ENCODE measurements around the gene RUNX2. TPM values are rescaled to one million over a fixed set of nuclear protein-coding genes. Genes with fewer than 3 reads are reported as not detected.

Gene RUNX2
- total and polyA plus RNA-seq, 2 experiments from 2014 or later = 1.0 to 2.1 TPM

- H3K9me2 ChIP-seq (replicated peaks; ENCODE audit: insufficient read depth) = no peaks in the 10 kb centered on the region
- H3K27ac ChIP-seq = peak overlapping the region; percentile 26
Measured at GRCh38 chr6:45504947-45505346, 176.8 kb downstream of the RUNX2 start.

DNA sequence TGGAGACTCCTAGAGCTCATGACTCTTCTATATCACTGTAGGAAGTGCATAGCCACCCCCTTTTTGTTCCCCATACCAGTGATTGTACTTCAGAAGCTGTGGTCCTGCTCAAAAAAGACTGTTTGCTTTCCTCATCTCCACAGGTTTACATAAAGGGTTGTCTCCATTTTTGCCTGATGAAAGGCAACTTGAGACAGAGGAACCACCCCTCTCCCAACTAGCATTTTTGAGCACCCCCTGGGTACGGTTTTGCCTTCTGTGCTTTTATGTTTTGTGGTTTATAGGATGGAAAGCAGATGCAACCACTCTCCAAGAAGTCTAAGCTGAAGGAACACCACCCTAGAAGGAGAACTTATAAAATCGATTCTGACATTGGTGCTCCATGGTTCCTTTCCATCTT, 177.3 kb downstream of the RUNX2 start:
- H3K9me3 ChIP-seq (ENCODE audit: low read depth) = no peaks in the 10 kb centered on the region
- DNase-seq (ENCODE audit: low spot score) = no peak
- no peaks in the 10 kb centered on the region for H3K9me2 ChIP-seq (replicated peaks; ENCODE audit: insufficient read depth)
- peak overlapping the region; percentile 6 for H3K4me2 ChIP-seq
- 68% methylated on average over 2 of the region's 2 CpGs for WGBS (ENCODE audit: low lambda C conversion rate, missing lambda C conversion rate)
- TF ChIP-seq EZH2phosphoT487 (IDR thresholded peaks at IDR 0.05; ENCODE audit: low read depth, severe bottlenecking, unreplicated experiment) (no peak), CTCF (IDR thresholded peaks at IDR 0.05; ENCODE audit: poor library complexity) (no peak), EZH2 (IDR thresholded peaks at IDR 0.05; ENCODE audit: borderline replicate concordance) (no peak)
- no peaks in the 10 kb centered on the region for H3K27me3 ChIP-seq
- H3K36me3 ChIP-seq (replicated peaks; ENCODE audit: insufficient read depth, low read depth) = no peaks in the 10 kb centered on the region
- no peaks in the 10 kb centered on the region for H4K20me1 ChIP-seq (ENCODE audit: insufficient read depth, poor library complexity, severe bottlenecking)
- peak overlapping the region; percentile 23 for H3K27ac ChIP-seq
- no peak overlapping the region for H3K4me3 ChIP-seq
- H3K79me2 ChIP-seq = no peaks in the 10 kb centered on the region
- H2AFZ ChIP-seq = no peak overlapping the region
- H3K4me1 ChIP-seq (ENCODE audit: insufficient read depth) = peaks cover 9% of the 10 kb centered on the region

More at GRCh38 chr6:45504947-45505346, 176.8 kb downstream of the RUNX2 start:
- Histone ChIP-seq H3K79me2 (no peaks in the 10 kb centered on the region), H3K36me3 (replicated peaks; ENCODE audit: insufficient read depth, low read depth) (no peaks in the 10 kb centered on the region), H3K9me3 (ENCODE audit: low read depth) (no peaks in the 10 kb centered on the region), H3K27me3 (no peaks in the 10 kb centered on the region), H3K4me1 (ENCODE audit: insufficient read depth) (peaks cover 9% of the 10 kb centered on the region), H4K20me1 (ENCODE audit: insufficient read depth, poor library complexity, severe bottlenecking) (no peaks in the 10 kb centered on the region), H2AFZ (no peak overlapping the region), H3K4me3 (no peak overlapping the region), H3K4me2 (peak overlapping the region; percentile 6)
- TF ChIP-seq EZH2 (IDR thresholded peaks at IDR 0.05; ENCODE audit: borderline replicate concordance) (no peak), CTCF (IDR thresholded peaks at IDR 0.05; ENCODE audit: poor library complexity) (no peak), EZH2phosphoT487 (IDR thresholded peaks at IDR 0.05; ENCODE audit: low read depth, severe bottlenecking, unreplicated experiment) (no peak)
- 14% methylated on average over 5 of the region's 5 CpGs for WGBS (ENCODE audit: low lambda C conversion rate, missing lambda C conversion rate)
- peak; percentile 43 for DNase-seq (ENCODE audit: low spot score)

DNA sequence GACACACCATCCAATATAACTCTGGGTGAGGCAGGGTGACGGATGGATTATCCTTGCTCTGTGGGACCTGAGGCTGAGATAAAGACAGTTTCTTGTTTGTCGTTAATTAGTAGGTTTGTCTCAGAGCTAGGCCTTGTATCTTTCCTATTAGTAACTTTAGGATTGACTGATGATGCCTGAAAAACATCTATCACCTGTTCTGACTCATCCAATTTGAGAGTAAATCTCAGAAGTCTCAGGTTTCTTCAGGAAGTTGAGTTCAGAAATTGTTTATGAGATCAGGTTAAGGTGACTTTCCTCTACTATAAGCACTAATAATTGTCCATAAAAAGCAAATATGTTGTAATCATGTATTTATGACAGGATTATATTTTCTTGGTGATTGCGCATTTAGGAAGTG, 179.1 kb downstream of the RUNX2 start:
- H3K9me3 ChIP-seq (ENCODE audit: low read depth) = no peaks in the 10 kb centered on the region
- TF ChIP-seq EZH2phosphoT487 (IDR thresholded peaks at IDR 0.05; ENCODE audit: low read depth, severe bottlenecking, unreplicated experiment) (no peak), EZH2 (IDR thresholded peaks at IDR 0.05; ENCODE audit: borderline replicate concordance) (no peak), CTCF (IDR thresholded peaks at IDR 0.05; ENCODE audit: poor library complexity) (no peak)
- 85% methylated on average over 3 of the region's 3 CpGs for WGBS (ENCODE audit: low lambda C conversion rate, missing lambda C conversion rate)
- no peak overlapping the region for H3K4me2 ChIP-seq
- H3K36me3 ChIP-seq (replicated peaks; ENCODE audit: insufficient read depth, low read depth) = no peaks in the 10 kb centered on the region
- no peaks in the 10 kb centered on the region for H4K20me1 ChIP-seq (ENCODE audit: insufficient read depth, poor library complexity, severe bottlenecking)
- no peak overlapping the region for H3K4me3 ChIP-seq
- H3K27ac ChIP-seq = no peak overlapping the region
- no peak overlapping the region for H2AFZ ChIP-seq
- H3K9me2 ChIP-seq (replicated peaks; ENCODE audit: insufficient read depth) = no peaks in the 10 kb centered on the region
- H3K4me1 ChIP-seq (ENCODE audit: insufficient read depth) = peaks cover 9% of the 10 kb centered on the region
- no peaks in the 10 kb centered on the region for H3K27me3 ChIP-seq
- H3K79me2 ChIP-seq = no peaks in the 10 kb centered on the region
- DNase-seq (ENCODE audit: low spot score) = no peak

GRCh38 chr6:45509426-45509825, 181.3 kb downstream of the RUNX2 start:
- Histone ChIP-seq H3K9me3 (ENCODE audit: low read depth) (no peaks in the 10 kb centered on the region), H3K4me1 (ENCODE audit: insufficient read depth) (peaks cover 9% of the 10 kb centered on the region), H3K9me2 (replicated peaks; ENCODE audit: insufficient read depth) (no peaks in the 10 kb centered on the region), H2AFZ (no peak overlapping the region), H4K20me1 (ENCODE audit: insufficient read depth, poor library complexity, severe bottlenecking) (no peaks in the 10 kb centered on the region), H3K4me3 (no peak overlapping the region), H3K79me2 (no peaks in the 10 kb centered on the region), H3K4me2 (no peak overlapping the region), H3K27me3 (no peaks in the 10 kb centered on the region), H3K27ac (no peak overlapping the region), H3K36me3 (replicated peaks; ENCODE audit: insufficient read depth, low read depth) (no peaks in the 10 kb centered on the region)
- no peak for DNase-seq (ENCODE audit: low spot score)
- WGBS (ENCODE audit: low lambda C conversion rate, missing lambda C conversion rate) = 97% methylated on average over 4 of the region's 4 CpGs
- no peak for TF ChIP-seq EZH2 (IDR thresholded peaks at IDR 0.05; ENCODE audit: borderline replicate concordance)
- TF ChIP-seq EZH2phosphoT487 (IDR thresholded peaks at IDR 0.05; ENCODE audit: low read depth, severe bottlenecking, unreplicated experiment) = no peak
- no peak for TF ChIP-seq CTCF (IDR thresholded peaks at IDR 0.05; ENCODE audit: poor library complexity)

All from hepatocyte (in vitro differentiated cells).